Measurements from ENCODE around the gene RHBDL1.

RHBDL1 gene

GRCh38 chr16:648781-649589, 26.5 kb upstream of the RHBDL1 start, which contains the start of gene WDR90:
WDR90 (plus strand) TSS chr16:649365; CDS start chr16:649417, 52 bp downstream.
- Histone ChIP-seq H3K36me3 (ENCODE audit: insufficient read depth, low read length) (no peaks in the 10 kb centered on the region), H3K9me3 (replicated peaks; ENCODE audit: low read length) (no peaks in the 10 kb centered on the region), H3K27me3 (ENCODE audit: control insufficient read depth, insufficient read depth, low read length) (no peaks in the 10 kb centered on the region), H3K4me3 (ENCODE audit: low read length) (peak within 1 kb of the TSS; percentile 77), H3K9ac (ENCODE audit: low read depth, low read length) (peak within 1 kb of the TSS; percentile 94), H3K4me1 (ENCODE audit: control insufficient read depth, insufficient read depth, low read length) (peaks cover 21% of the 10 kb centered on the region), H3K4me2 (ENCODE audit: low read length) (peak within 1 kb of the TSS; percentile 95)

DNA sequence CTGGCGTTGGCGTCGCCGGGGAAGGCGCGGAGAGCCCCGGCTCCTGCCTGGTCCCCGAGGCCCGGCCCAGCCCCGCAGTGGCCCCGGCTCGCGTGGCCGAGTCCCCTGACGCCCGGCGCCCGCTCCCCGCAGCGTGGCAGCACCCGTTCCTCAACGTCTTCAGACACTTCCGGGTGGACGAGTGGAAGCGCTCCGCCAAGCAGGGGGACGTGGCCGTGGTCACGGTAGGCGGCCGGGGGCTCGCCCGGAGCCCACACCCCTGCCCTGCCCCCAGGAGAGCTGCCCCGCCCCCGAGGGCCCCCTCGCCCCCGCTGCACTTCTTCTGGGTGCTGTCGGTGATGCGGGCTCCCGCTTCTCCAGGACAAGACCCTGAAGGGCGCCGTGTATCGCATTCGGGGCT, 25.8 kb upstream of the RHBDL1 start:
- H3K4me1 ChIP-seq (ENCODE audit: control insufficient read depth, insufficient read depth, low read length) = peaks cover 21% of the 10 kb centered on the region
- no peaks in the 10 kb centered on the region for H3K36me3 ChIP-seq (ENCODE audit: insufficient read depth, low read length)

GRCh38 chr16:651844-652243, 23.6 kb upstream of the RHBDL1 start:
- H3K36me3 ChIP-seq (ENCODE audit: insufficient read depth, low read length) = peaks cover 4% of the 10 kb centered on the region
- H3K9me3 ChIP-seq (replicated peaks; ENCODE audit: low read length) = no peaks in the 10 kb centered on the region
- no peak overlapping the region for H3K4me3 ChIP-seq (ENCODE audit: low read length)
- H3K4me1 ChIP-seq (ENCODE audit: control insufficient read depth, insufficient read depth, low read length) = peaks cover 21% of the 10 kb centered on the region
- H3K4me2 ChIP-seq (ENCODE audit: low read length) = no peak overlapping the region
- H3K27me3 ChIP-seq (ENCODE audit: control insufficient read depth, insufficient read depth, low read length) = no peaks in the 10 kb centered on the region
- no peak overlapping the region for H3K9ac ChIP-seq (ENCODE audit: low read depth, low read length)

More for the DNA sequence above, 25.8 kb upstream of the RHBDL1 start:
- H3K9me3 ChIP-seq (replicated peaks; ENCODE audit: low read length) = no peaks in the 10 kb centered on the region
- peak overlapping the region; percentile 95 for H3K4me2 ChIP-seq (ENCODE audit: low read length)
- H3K27me3 ChIP-seq (ENCODE audit: control insufficient read depth, insufficient read depth, low read length) = no peaks in the 10 kb centered on the region
- H3K4me3 ChIP-seq (ENCODE audit: low read length) = peak overlapping the region; percentile 77
- peak overlapping the region; percentile 94 for H3K9ac ChIP-seq (ENCODE audit: low read depth, low read length)

- peaks cover 4% of the 10 kb centered on the region for H3K36me3 ChIP-seq (ENCODE audit: insufficient read depth, low read length)
- no peaks in the 10 kb centered on the region for H3K9me3 ChIP-seq (replicated peaks; ENCODE audit: low read length)
- no peak overlapping the region for H3K9ac ChIP-seq (ENCODE audit: low read depth, low read length)
- H3K27me3 ChIP-seq (ENCODE audit: control insufficient read depth, insufficient read depth, low read length) = no peaks in the 10 kb centered on the region
- H3K4me1 ChIP-seq (ENCODE audit: control insufficient read depth, insufficient read depth, low read length) = peaks cover 19% of the 10 kb centered on the region
- no peak overlapping the region for H3K4me2 ChIP-seq (ENCODE audit: low read length)
- no peak overlapping the region for H3K4me3 ChIP-seq (ENCODE audit: low read length)
These were observed 22.8 kb upstream of the RHBDL1 start for GRCh38 chr16:652454-653305.

- Histone ChIP-seq H3K9ac (ENCODE audit: low read depth, low read length) (no peak overlapping the region), H3K36me3 (ENCODE audit: insufficient read depth, low read length) (peaks cover 13% of the 10 kb centered on the region), H3K9me3 (replicated peaks; ENCODE audit: low read length) (no peaks in the 10 kb centered on the region), H3K27me3 (ENCODE audit: control insufficient read depth, insufficient read depth, low read length) (no peaks in the 10 kb centered on the region), H3K4me3 (ENCODE audit: low read length) (no peak overlapping the region), H3K4me2 (ENCODE audit: low read length) (no peak overlapping the region), H3K4me1 (ENCODE audit: control insufficient read depth, insufficient read depth, low read length) (peaks cover 8% of the 10 kb centered on the region)
These were observed 21.4 kb upstream of the RHBDL1 start for GRCh38 chr16:654034-654433.

DNA sequence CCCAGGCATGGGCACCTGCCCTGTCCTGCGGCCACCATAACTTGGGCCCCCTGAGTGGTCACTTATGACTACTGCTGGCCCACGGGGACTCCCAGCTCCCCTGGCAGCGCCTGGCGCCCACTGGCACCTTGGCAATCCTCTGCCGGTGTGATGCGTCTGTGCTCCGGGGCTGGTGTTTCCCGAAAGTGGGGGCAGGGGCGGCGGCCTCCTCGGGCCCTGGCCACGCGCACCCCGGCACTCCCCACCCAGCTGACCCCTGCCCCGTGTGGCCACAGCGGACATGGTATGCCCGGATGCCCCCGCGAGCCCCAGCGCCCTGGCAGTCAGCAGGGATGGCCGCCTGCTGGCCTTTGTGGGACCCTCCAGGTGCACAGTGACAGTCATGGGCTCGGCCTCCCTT, 18.0 kb upstream of the RHBDL1 start:
- Histone ChIP-seq H3K27me3 (ENCODE audit: control insufficient read depth, insufficient read depth, low read length) (no peaks in the 10 kb centered on the region), H3K4me1 (ENCODE audit: control insufficient read depth, insufficient read depth, low read length) (peaks cover 11% of the 10 kb centered on the region), H3K36me3 (ENCODE audit: insufficient read depth, low read length) (peaks cover 15% of the 10 kb centered on the region), H3K9me3 (replicated peaks; ENCODE audit: low read length) (no peaks in the 10 kb centered on the region), H3K9ac (ENCODE audit: low read depth, low read length) (no peak overlapping the region), H3K4me2 (ENCODE audit: low read length) (no peak overlapping the region), H3K4me3 (ENCODE audit: low read length) (no peak overlapping the region)

- no peak overlapping the region for H3K9ac ChIP-seq (ENCODE audit: low read depth, low read length)
- H3K4me3 ChIP-seq (ENCODE audit: low read length) = no peak overlapping the region
- H3K36me3 ChIP-seq (ENCODE audit: insufficient read depth, low read length) = peaks cover 15% of the 10 kb centered on the region
- H3K4me1 ChIP-seq (ENCODE audit: control insufficient read depth, insufficient read depth, low read length) = peaks cover 11% of the 10 kb centered on the region
- H3K9me3 ChIP-seq (replicated peaks; ENCODE audit: low read length) = no peaks in the 10 kb centered on the region
- no peak overlapping the region for H3K4me2 ChIP-seq (ENCODE audit: low read length)
- H3K27me3 ChIP-seq (ENCODE audit: control insufficient read depth, insufficient read depth, low read length) = no peaks in the 10 kb centered on the region
These were observed 16.5 kb upstream of the RHBDL1 start for GRCh38 chr16:658679-659571.

GRCh38 chr16:659618-660017, 15.9 kb upstream of the RHBDL1 start:
- Histone ChIP-seq H3K9ac (ENCODE audit: low read depth, low read length) (no peak overlapping the region), H3K27me3 (ENCODE audit: control insufficient read depth, insufficient read depth, low read length) (no peaks in the 10 kb centered on the region), H3K4me3 (ENCODE audit: low read length) (no peak overlapping the region), H3K4me1 (ENCODE audit: control insufficient read depth, insufficient read depth, low read length) (peaks cover 11% of the 10 kb centered on the region), H3K9me3 (replicated peaks; ENCODE audit: low read length) (no peaks in the 10 kb centered on the region), H3K4me2 (ENCODE audit: low read length) (no peak overlapping the region), H3K36me3 (ENCODE audit: insufficient read depth, low read length) (peaks cover 15% of the 10 kb centered on the region)

DNA sequence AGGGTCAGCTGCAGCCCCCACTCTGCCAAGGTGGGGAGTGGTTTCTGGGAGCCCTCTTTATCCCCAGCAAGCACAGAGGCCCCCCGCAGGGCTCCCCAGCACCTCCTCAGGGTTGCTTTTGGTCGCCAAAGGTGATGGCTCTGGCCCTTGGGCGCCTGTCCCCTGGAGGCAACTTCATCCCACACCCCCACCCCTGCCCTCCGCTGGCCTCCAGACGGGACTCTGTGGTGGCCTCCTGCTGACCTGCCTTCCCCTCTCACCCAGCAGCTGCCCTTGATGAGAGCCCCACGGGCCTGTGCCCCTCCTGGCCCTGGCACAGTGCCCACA, 15.4 kb upstream of the RHBDL1 start:
- Histone ChIP-seq H3K9ac (ENCODE audit: low read depth, low read length) (no peak overlapping the region), H3K27me3 (ENCODE audit: control insufficient read depth, insufficient read depth, low read length) (no peaks in the 10 kb centered on the region), H3K4me2 (ENCODE audit: low read length) (peak overlapping the region; percentile 75), H3K4me3 (ENCODE audit: low read length) (no peak overlapping the region), H3K36me3 (ENCODE audit: insufficient read depth, low read length) (peaks cover 15% of the 10 kb centered on the region), H3K9me3 (replicated peaks; ENCODE audit: low read length) (no peaks in the 10 kb centered on the region), H3K4me1 (ENCODE audit: control insufficient read depth, insufficient read depth, low read length) (peaks cover 11% of the 10 kb centered on the region)

DNA sequence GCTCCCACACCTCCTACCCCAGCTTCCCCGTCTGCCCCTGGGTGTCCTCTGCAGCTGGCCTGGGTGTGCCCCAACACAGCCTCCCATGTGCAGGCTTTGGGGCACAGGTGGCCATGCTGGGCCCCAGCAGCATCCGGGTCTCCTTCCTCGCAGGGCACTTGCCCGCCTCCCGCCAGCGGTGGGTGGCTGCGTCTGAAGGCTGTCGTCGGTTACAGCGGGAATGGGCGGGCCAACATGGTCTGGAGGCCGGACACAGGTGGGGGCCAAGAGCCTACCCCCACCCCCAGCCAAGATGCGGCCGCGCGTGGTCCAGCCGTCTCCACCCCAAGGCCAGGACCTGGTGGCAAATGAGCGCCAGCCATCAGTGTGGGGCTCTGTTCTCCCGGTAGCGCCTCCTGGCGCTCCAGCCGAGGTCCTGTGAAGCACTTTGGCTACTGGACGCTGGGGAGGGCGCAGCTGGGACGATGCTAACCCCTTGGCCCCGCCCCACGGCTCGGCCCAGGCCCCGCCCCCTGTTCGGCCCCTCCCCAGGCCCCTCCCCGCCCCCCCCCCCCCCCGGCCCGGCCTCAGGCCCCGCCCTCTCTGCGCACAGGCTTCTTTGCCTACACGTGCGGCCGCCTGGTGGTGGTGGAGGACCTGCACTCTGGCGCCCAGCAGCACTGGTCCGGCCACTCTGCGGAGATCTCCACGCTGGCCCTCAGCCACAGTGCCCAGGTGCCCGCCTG, 14.8 kb upstream of the RHBDL1 start:
- H3K4me2 ChIP-seq (ENCODE audit: low read length) = peak overlapping the region; percentile 75
- H3K9me3 ChIP-seq (replicated peaks; ENCODE audit: low read length) = no peaks in the 10 kb centered on the region
- peaks cover 11% of the 10 kb centered on the region for H3K4me1 ChIP-seq (ENCODE audit: control insufficient read depth, insufficient read depth, low read length)
- peak overlapping the region; percentile 45 for H3K4me3 ChIP-seq (ENCODE audit: low read length)
- H3K27me3 ChIP-seq (ENCODE audit: control insufficient read depth, insufficient read depth, low read length) = no peaks in the 10 kb centered on the region
- H3K36me3 ChIP-seq (ENCODE audit: insufficient read depth, low read length) = peaks cover 15% of the 10 kb centered on the region
- H3K9ac ChIP-seq (ENCODE audit: low read depth, low read length) = peak overlapping the region; percentile 49

Measured in skeletal muscle satellite cell (primary cell).